Neuronal stem cell (in vitro differentiated cells): ENCODE results near the gene SSH3. TPM values are rescaled to one million over a fixed set of nuclear protein-coding genes. Genes with fewer than 3 reads are reported as not detected.

Experiments
- DNase-seq: peaks from one replicate; pipeline ENCODE4 v3.0.0-alpha.2; 2013; ENCODE audit warnings: low spot score
- H2AFZ ChIP-seq: one replicate; pipeline ENCODE4 v1.6.1; 2013; ENCODE audit warnings: mild to moderate bottlenecking, low read length, inconsistent platforms
- H2AK5ac ChIP-seq: 2 replicates; pipeline ENCODE4 v1.6.1; 2013; ENCODE audit warnings: low read depth, mild to moderate bottlenecking, inconsistent platforms, low read length, moderate library complexity, mixed read lengths
- H2BK120ac ChIP-seq: 2 replicates; pipeline ENCODE4 v1.6.1; 2013; ENCODE audit warnings: low read depth, mild to moderate bottlenecking, inconsistent platforms, low read length, moderate library complexity, mixed read lengths
- H2BK12ac ChIP-seq: one replicate; pipeline ENCODE4 v1.6.1; 2013; ENCODE audit warnings: low read length, inconsistent platforms
- H2BK15ac ChIP-seq: 2 replicates; pipeline ENCODE4 v1.6.1; 2013; ENCODE audit warnings: mild to moderate bottlenecking, low read length, inconsistent platforms, mixed read lengths
- H2BK5ac ChIP-seq: one replicate; pipeline ENCODE4 v1.6.1; 2013; ENCODE audit warnings: inconsistent platforms, mild to moderate bottlenecking, low read length, moderate library complexity
- H3K14ac ChIP-seq: one replicate; pipeline ENCODE4 v1.6.1; 2013; ENCODE audit warnings: low read length, inconsistent platforms
- H3K18ac ChIP-seq: 2 replicates; pipeline ENCODE4 v1.6.1; 2013; ENCODE audit warnings: low read length, inconsistent platforms
- H3K23ac ChIP-seq: 2 replicates; pipeline ENCODE4 v1.6.1; 2013; ENCODE audit warnings: low read depth, mild to moderate bottlenecking, mixed read lengths, low read length, inconsistent platforms; ENCODE audit not compliant: poor library complexity
- H3K27ac ChIP-seq: replicated peaks from 3 replicates; pipeline ENCODE4 v1.5.1; 2013; ENCODE audit warnings: low read length, inconsistent platforms
- H3K27me3 ChIP-seq, 3 experiments: 2 replicates each; pipeline ENCODE4 v1.6.1; 2013; ENCODE audit warnings: low read length in 3 of 3, mild to moderate bottlenecking in 2 of 3, inconsistent platforms in 1 of 3, low read depth in 1 of 3, mixed read lengths in 1 of 3, moderate library complexity in 1 of 3; ENCODE audit not compliant: control insufficient read depth in 3 of 3, insufficient read depth in 3 of 3
- H3K36me3 ChIP-seq, 2 donors: replicated peaks in 1 of 2; 2 replicates each; pipeline ENCODE4 v1.6.1; 2013; ENCODE audit warnings: low read length in 2 of 2; ENCODE audit not compliant: control insufficient read depth in 2 of 2, insufficient read depth in 2 of 2
- H3K4ac ChIP-seq: 2 replicates; pipeline ENCODE4 v1.6.1; 2013; ENCODE audit warnings: inconsistent platforms, mild to moderate bottlenecking, low read length, moderate library complexity
- H3K4me1 ChIP-seq, 2 donors: 1 replicate in 1 of 2; 2 replicates in 1 of 2; pipeline ENCODE4 v1.6.1; 2013; ENCODE audit warnings: low read length in 2 of 2, low read depth in 1 of 2; ENCODE audit not compliant: control insufficient read depth in 2 of 2, insufficient read depth in 1 of 2
- H3K4me2 ChIP-seq: one replicate; pipeline ENCODE4 v1.6.1; 2013; ENCODE audit warnings: mild to moderate bottlenecking, low read length, inconsistent platforms; ENCODE audit not compliant: insufficient read depth, poor library complexity, severe bottlenecking
- H3K4me3 ChIP-seq, 2 donors: 2 replicates each; pipeline ENCODE4 v1.5.1; 2013; ENCODE audit warnings: low read length in 2 of 2, mild to moderate bottlenecking in 2 of 2, inconsistent platforms in 1 of 2, moderate library complexity in 1 of 2
- H3K79me1 ChIP-seq: one replicate; pipeline ENCODE4 v1.6.1; 2013; ENCODE audit warnings: low read depth, mild to moderate bottlenecking, inconsistent platforms, low read length, moderate library complexity
- H3K9ac ChIP-seq: one replicate; pipeline ENCODE4 v1.6.1; 2013; ENCODE audit warnings: mild to moderate bottlenecking, low read depth, low read length, inconsistent platforms; ENCODE audit not compliant: poor library complexity
- H3K9me3 ChIP-seq, 2 donors: replicated peaks in 1 of 2; 2 replicates each; pipeline versions ENCODE3 to v1.6.1; 2013; ENCODE audit warnings: low read length in 2 of 2, mild to moderate bottlenecking in 2 of 2, inconsistent platforms in 1 of 2, low read depth in 1 of 2, mixed read lengths in 1 of 2, moderate library complexity in 1 of 2; ENCODE audit not compliant: control insufficient read depth in 2 of 2, insufficient read depth in 1 of 2
- H4K8ac ChIP-seq: one replicate; pipeline ENCODE4 v1.6.1; 2013; ENCODE audit warnings: low read depth, mild to moderate bottlenecking, inconsistent platforms, low read length, moderate library complexity
- H4K91ac ChIP-seq: one replicate; pipeline ENCODE4 v1.6.1; 2013; ENCODE audit warnings: low read length, low read depth, mild to moderate bottlenecking, inconsistent platforms; ENCODE audit not compliant: poor library complexity
- WGBS, 2 donors: extraction: QIAGEN DNeasy Blood & Tissue Kit; methylation state at CpG; one replicate each; pipeline ENCODE4 v1.1.7; 2013; ENCODE audit warnings: missing lambda C conversion rate in 2 of 2, mixed read lengths in 1 of 2; ENCODE audit not compliant: insufficient read length in 2 of 2, insufficient replicate concordance in 1 of 2; ENCODE audit errors: extremely low coverage in 2 of 2; 5-methylcytosine and 5-hydroxymethylcytosine counted together
- polyA plus RNA-seq, 2 experiments: library from polyadenylated mRNA; stranded (reverse); fragments of 200-250 nt; gene quantifications; one replicate each; pipeline ENCODE4 v1.2.3, GENCODE V29; 2013

The SSH3 gene
- 28.5 TPM for polyA plus RNA-seq (2013, experiment 1 of 2)
- 34.0 TPM for polyA plus RNA-seq (2013, experiment 2 of 2)

DNA sequence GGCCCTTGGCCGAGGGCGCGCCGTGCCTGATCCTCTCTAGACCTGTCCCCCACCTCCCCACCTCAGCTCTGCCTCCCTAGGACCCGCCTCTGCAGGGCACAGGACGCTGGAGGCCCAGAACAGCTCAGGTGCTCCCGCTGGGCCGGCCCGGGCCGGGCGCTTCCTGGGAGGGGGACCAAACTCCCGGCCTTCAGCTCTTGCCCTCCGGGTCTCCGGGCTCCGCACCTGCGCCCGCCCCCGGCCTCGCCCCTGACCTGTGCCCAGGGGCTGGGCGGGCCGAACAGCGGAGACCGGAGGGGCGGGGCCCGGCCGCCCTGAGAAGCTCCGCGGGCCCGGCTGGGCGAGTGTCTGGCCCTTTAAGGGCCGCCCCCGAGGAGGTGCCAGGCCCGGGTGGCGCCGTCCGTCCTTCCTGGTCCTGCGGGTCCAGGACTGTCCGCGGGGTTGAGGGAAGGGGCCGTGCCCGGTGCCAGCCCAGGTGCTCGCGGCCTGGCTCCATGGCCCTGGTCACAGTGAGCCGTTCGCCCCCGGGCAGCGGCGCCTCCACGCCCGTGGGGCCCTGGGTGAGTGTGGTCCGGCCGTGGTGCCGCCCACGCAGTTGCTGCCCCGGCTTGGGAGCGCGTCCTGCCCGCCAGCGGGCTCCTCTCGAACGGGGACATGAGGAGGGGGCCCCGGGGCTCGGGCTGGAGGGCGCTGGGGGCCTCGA, at the start of gene SSH3:
SSH3 (plus strand) TSS at position 399 of the 703 bp plus-strand sequence; CDS start at position 495, 96 bp downstream.
- no peak within 1 kb of the TSS for H3K27ac ChIP-seq

GRCh38 chr11:67253872-67254624, 49.3 kb upstream of the SSH3 start:
- no peak for DNase-seq
- Histone ChIP-seq H3K18ac (no peak overlapping the region), H3K36me3 (peaks cover 67 to 83% of the 10 kb centered on the region in 2 donors), H2BK12ac (no peak overlapping the region), H3K23ac (no peak overlapping the region), H3K27ac (no peak overlapping the region), H2BK120ac (no peak overlapping the region), H3K9ac (no peak overlapping the region), H2BK5ac (no peak overlapping the region), H2AFZ (no peak overlapping the region), H3K9me3 (no peaks in the 10 kb centered on the region), H3K4ac (no peak overlapping the region), H2BK15ac (no peak overlapping the region), H4K8ac (no peak overlapping the region), H2AK5ac (no peak overlapping the region), H3K4me3 (no peak overlapping the region), H3K14ac (no peak overlapping the region), H3K79me1 (peaks cover 3% of the 10 kb centered on the region), H3K4me1 (no peaks in the 10 kb centered on the region), H4K91ac (no peak overlapping the region), H3K27me3 (peaks cover 0 to 2% (median 0%) of the 10 kb centered on the region in 3 experiments), H3K4me2 (no peak overlapping the region)
- no CpG with 5 or more reads among the region's 14 CpGs for WGBS, 2 donors

More for the DNA sequence above, at the start of gene SSH3:
- Histone ChIP-seq H3K4me3 (peak within 1 kb of the TSS in 1 of 2 donors; percentile 95), H2BK5ac (peak within 1 kb of the TSS; percentile 82), H3K14ac (peak within 1 kb of the TSS; percentile 99), H3K18ac (peak within 1 kb of the TSS; percentile 99), H2BK12ac (peak within 1 kb of the TSS; percentile 41), H3K4ac (peak within 1 kb of the TSS; percentile 89), H3K9me3 (peaks cover 0 to 4% of the 10 kb centered on the region in 2 donors), H2BK15ac (peak within 1 kb of the TSS; percentile 81), H2AFZ (no peak within 1 kb of the TSS), H3K4me1 (peaks cover 0 to 12% of the 10 kb centered on the region in 2 donors), H2AK5ac (peak within 1 kb of the TSS; percentile 83), H4K91ac (no peak within 1 kb of the TSS), H4K8ac (peak within 1 kb of the TSS; percentile 45), H3K36me3 (peaks cover 22 to 39% of the 10 kb centered on the region in 2 donors), H2BK120ac (no peak within 1 kb of the TSS), H3K23ac (peak within 1 kb of the TSS; percentile 93), H3K4me2 (peak within 1 kb of the TSS; percentile 97), H3K79me1 (no peaks in the 10 kb centered on the region), H3K27me3 (peaks cover 0 to 14% (median 0%) of the 10 kb centered on the region in 3 experiments), H3K9ac (peak within 1 kb of the TSS; percentile 91)
- peak; percentile 61 for DNase-seq
- no CpG with 5 or more reads among the region's 65 CpGs for WGBS, 2 donors

- Histone ChIP-seq H3K9ac (no peak overlapping the region), H3K4me3 (no peak overlapping the region), H3K4me1 (no peaks in the 10 kb centered on the region), H2BK12ac (no peak overlapping the region), H4K8ac (no peak overlapping the region), H3K36me3 (peaks cover 60 to 76% of the 10 kb centered on the region in 2 donors), H2AK5ac (no peak overlapping the region), H4K91ac (no peak overlapping the region), H3K4ac (no peak overlapping the region), H2BK5ac (no peak overlapping the region), H3K23ac (no peak overlapping the region), H3K27ac (no peak overlapping the region), H2BK15ac (no peak overlapping the region), H3K79me1 (peaks cover 3% of the 10 kb centered on the region), H3K4me2 (no peak overlapping the region), H3K14ac (no peak overlapping the region), H2BK120ac (no peak overlapping the region), H2AFZ (no peak overlapping the region), H3K27me3 (peaks cover 0 to 2% (median 0%) of the 10 kb centered on the region in 3 experiments), H3K9me3 (no peaks in the 10 kb centered on the region), H3K18ac (no peak overlapping the region)
- DNase-seq, result no peak
- no CpG with 5 or more reads among the region's 15 CpGs for WGBS, 2 donors
These were observed 48.5 kb upstream of the SSH3 start for GRCh38 chr11:67254798-67255197.

DNA sequence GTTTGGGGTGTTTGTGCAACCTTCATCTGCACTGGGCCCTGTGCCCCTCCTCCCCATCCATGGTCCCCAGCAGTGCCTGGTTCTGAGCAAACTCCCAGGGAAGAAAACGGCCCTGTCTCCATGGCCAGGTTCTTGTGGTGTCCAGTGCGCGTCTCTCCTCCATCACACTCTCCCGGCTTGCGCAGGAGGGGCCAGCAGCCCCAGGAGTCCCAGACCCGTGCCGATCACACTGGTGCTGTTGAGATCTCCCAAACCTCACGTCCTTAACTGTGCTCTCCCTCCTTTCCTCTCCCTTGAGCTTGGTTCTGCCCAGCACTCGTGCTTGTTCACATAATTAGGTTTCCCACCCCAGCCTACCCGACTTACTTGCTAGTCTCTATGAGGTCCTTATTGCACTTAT, 48.0 kb upstream of the SSH3 start:
- peaks cover 2% of the 10 kb centered on the region for H3K79me1 ChIP-seq
- H2AK5ac ChIP-seq, result no peak overlapping the region
- H3K9me3 ChIP-seq, result no peaks in the 10 kb centered on the region
- H3K4me1 ChIP-seq, result no peaks in the 10 kb centered on the region
- no peak overlapping the region for H3K14ac ChIP-seq
- peaks cover 55 to 70% of the 10 kb centered on the region in 2 donors for H3K36me3 ChIP-seq
- H2BK15ac ChIP-seq, result no peak overlapping the region
- H3K4me2 ChIP-seq, result no peak overlapping the region
- no peak overlapping the region for H2BK120ac ChIP-seq
- DNase-seq, result no peak
- H3K4me3 ChIP-seq, result no peak overlapping the region
- no peak overlapping the region for H4K8ac ChIP-seq
- H3K23ac ChIP-seq, result no peak overlapping the region
- H3K27me3 ChIP-seq, result peaks cover 0 to 2% (median 0%) of the 10 kb centered on the region in 3 experiments
- H3K27ac ChIP-seq, result no peak overlapping the region
- H2BK12ac ChIP-seq, result no peak overlapping the region
- no peak overlapping the region for H2BK5ac ChIP-seq
- WGBS, 2 donors, result no CpG with 5 or more reads among the region's 10 CpGs
- no peak overlapping the region for H4K91ac ChIP-seq
- no peak overlapping the region for H2AFZ ChIP-seq
- H3K9ac ChIP-seq, result no peak overlapping the region
- no peak overlapping the region for H3K18ac ChIP-seq
- H3K4ac ChIP-seq, result no peak overlapping the region
